NK-92 treated with Interleukin-12 subunit alpha and Interleukin-12 subunit beta, amount 100 ng/mL, for 24 hours (cell line): ENCODE measurements around the gene MCEE.
A peak's percentile ranks its signal among the peaks of the same experiment; 100 is the strongest.

Source experiments
- DNase-seq: peaks from one replicate; lab custom pipeline; 2025; lab: John Stamatoyannopoulos, UW

Gene MCEE

DNA sequence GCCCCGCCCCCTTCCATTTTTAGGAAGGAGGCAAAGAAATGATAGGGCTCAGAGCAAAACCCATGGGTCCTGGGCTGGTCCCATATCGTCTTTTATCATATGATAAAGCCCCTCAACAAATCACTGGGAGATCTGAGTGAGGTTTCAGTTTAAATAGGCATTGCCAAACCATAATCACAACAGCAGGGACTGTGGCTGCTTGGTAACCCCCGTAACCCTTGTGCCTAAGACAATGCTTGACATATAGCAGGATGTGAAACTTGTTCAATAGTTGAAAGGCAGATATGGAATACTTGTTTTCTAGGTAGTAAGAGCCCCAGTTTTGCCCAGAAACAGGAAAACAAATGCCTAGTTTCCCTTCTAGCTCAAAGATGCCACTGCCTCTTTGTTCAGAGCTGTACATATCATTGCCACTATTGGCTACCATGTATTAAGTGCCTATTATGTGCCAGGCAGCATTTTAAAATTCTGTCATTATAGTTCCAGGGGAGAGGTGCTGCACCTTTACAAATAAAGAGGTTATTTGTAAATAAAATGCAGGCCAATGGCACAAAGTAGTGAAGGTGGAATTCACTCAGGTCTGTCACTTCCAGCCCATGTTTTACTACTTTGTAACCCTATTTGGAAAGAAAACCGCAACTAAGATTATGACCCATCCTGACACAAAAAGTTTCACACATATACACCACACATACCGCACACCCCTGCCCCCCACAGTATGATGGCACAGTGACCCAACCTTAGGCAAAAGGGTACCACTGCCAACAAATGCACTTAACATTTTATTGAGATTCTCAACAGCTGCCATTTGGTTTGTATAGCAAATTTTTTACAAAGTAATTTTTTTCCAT is 47.4 kb downstream of the MCEE start:
- DNase-seq = peak; percentile 55

DNA sequence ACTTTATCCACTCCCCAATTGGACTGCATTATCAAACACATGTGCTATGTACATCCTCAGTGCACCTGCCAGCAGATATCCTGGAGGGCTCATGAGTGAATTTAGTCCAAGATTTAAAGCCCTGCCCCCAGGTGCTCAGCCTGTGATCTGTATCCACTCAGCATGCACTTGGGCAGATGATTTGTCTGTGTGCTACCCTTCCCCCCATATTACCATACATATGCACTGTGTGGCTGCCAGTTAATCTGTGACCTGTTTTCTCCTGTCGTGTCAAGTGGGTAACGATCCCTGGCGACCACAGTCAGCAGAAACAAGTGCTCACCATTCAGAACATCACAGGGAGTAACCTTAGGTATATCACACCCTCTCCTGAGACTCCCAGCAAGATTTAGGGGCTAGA is 51.4 kb downstream of the MCEE start:
- no peak for DNase-seq

DNA sequence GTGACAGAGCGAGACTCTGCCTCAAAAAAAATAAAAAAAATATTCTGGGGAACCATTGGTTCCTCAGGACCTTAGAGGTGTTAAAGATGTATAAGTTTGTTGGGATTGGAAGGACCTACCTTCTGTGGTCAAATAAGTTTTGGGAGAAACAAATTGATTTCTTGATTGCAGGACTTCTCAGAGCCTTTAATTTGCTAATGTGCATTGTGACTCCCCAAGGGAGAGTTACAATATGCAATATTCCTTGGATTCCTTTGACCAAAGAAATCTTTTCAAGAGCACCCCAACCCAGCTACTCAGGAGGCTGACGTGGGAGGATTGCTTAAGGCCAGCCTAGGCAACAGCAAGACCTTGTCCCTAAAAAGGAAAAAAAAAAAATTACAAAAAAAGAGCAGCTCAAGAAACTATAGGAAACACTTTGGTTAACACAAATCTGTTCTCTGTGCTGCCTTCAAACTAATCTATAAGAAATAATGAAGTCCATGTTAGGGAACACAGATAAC is 55.1 kb downstream of the MCEE start:
- DNase-seq = no peak

- no peak for DNase-seq
These were observed 56.6 kb downstream of the MCEE start for GRCh38 chr2:71073475-71073874.

GRCh38 chr2:71072492-71072891 is 57.5 kb downstream of the MCEE start:
- no peak for DNase-seq

DNA sequence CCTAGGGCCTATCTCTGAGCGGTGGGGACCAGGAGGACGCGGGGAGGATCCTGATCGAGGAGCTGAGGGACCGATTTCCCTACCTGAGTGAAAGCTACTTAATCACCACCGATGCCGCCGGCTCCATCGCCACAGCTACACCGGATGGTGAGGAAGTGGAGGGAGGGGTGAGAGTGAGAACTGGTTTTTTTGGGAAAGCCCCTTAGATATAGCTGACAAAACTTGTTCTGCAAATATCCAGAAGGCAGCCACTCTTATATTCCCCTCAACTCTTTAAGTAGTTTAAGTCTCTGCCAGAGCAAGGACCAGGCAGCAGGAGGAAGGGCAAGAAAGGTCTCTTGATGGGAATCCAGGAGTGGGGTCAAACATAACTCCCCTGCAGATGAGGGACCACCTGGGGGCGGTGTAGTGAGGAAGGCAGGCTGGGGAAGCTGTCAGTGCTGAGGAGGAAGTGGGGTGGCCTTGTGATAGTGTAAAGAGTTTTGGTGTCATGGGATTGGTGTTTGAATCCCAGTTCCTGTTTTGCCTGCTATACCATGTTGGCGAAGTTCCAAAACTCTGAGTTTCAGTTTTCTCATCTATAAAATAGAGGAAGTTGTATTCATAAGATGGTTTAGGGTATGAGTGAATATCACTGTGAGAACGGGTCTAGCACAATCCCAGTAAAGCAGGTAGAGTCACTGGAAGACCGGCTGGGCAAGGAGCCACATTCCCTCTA is 58.2 kb downstream of the MCEE start:
- DNase-seq = no peak

DNA sequence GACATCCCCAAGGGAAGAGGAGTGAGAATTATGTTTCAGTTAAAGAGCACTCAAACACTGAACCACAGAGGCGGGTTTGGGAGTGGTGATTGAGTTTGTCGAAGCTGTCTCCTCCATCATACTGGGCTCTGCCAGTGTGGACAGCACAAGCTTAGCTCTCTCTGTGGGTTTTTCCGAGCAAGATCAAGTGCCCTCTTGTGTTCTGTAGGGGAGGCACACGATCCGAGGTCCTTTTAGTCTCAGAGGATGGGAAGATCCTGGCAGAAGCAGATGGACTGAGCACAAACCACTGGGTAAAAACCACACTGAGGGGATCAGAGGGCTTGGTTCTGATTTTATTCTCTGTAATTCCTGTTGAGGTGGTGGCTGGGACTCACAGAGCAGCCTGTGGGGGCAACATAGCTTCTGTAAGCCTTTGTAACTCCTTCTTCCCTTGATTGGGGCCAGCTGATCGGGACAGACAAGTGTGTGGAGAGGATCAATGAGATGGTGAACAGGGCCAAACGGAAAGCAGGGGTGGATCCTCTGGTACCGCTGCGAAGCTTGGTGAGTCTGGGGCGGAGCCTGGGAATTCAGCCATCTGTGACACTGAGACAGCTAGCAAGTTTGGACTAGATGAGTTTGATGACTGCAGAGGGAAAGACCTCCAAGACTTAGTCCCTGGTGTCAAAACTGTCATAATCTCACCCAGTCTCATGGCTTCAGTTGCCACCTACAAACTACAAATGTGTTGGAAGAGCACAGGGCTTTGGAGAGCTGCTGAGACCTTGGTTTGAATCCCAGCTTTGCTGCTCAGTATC is 59.5 kb downstream of the MCEE start:
- no peak for DNase-seq

- DNase-seq = no peak
These were observed 60.7 kb downstream of the MCEE start for GRCh38 chr2:71069376-71069775.

GRCh38 chr2:71068218-71069035 is 61.6 kb downstream of the MCEE start, which contains the start of gene NAGK:
TSS of gene NAGK (plus strand) at chr2:71068648. CDS start at chr2:71068684, 36 bp downstream.
- DNase-seq = peak; percentile 94

GRCh38 chr2:71067567-71068217 is 62.3 kb downstream of the MCEE start:
- no peak for DNase-seq

- no peak for DNase-seq
These were observed 63.2 kb downstream of the MCEE start for GRCh38 chr2:71066856-71067255.

DNA sequence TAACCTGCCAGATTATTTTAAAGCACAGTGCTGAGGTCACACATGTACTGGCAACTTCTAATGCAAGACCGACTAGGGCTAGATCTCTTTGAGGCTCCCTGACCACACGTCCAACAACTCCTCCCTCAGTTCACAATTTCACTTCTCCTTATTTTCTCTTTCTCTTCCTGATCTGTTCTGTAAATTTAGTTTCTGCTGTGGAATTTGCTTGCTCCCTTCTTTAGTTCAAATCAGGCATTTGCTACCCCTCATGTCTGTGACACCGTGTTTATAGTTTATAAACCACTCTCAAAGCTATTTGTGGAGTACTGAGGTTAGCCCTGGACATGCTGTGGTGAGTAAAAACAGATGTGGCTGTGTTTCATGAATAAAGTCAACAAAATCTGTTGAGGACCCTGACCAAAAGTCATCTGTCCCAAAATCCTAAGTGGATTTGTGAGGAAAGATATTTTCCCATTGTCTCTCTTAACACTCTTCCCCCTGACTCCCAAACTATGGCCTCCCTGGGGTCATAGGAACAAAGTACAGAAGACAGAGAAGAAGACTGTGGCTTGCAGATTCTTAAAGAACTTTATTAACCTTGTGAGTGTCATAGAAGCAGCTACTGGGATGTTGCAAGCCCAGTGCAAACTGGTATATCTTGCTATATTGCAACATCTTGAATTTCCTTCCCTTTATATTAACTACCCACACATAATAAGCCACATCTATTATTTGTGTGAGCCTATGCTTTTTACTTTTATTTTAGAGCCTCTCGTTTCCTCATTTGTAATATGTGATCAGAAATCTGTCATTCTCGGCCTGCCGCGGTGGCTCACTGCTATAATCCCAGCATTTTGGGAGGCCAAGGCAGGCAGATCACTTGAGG is 65.0 kb downstream of the MCEE start:
- DNase-seq = no peak

DNA sequence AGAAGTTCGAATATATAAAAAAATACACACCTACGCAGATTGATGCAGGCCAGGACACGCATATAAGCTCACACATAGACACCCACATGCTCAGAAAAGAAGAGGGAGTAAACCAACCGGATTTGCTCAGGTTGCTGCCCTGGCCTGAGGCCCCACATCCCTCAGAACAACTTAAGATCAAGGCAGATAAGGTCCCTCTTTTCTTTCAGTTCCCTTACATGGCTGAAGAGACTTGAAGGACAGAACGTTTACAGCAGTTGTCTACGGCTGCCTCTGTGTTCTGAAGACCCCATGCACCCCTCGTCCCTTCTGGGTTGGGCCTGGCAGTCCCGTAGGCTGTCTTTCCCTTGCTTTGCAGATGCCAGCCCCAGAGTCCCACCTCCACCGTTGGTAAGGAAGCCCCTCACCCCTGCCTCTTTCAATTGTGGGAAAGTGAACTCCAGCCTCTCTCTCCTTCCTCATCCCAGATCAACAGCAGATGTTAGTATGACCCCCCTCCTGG is 65.9 kb downstream of the MCEE start:
- DNase-seq = no peak

- DNase-seq = no peak
These were observed 66.8 kb downstream of the MCEE start for GRCh38 chr2:71063216-71063615.

DNA sequence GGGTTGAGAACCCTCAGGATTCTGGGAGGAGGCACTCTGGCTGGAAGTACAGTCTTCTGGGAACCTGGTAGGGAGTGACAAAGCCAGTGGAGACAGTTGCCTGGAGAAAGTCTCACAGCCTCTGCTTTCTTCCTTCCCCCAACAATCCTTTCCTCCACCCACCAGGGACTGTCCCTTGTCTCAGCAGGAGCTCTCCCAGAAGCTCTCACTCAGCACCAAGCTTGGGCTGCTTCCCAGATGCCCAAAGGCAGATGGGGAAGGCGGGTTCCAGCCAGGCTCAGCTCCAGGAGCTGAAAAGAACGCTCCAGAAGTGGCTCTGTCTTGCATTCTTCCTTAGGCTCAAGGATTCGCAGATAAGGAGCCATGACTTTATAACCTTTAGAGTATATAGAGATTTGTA is 69.2 kb downstream of the MCEE start:
- DNase-seq = no peak

GRCh38 chr2:71060211-71060610 is 69.8 kb downstream of the MCEE start:
- no peak for DNase-seq
